HG03103 (cell line): ENCODE data around the gene MKNK2.
"Not testable (repeated sequence)": the region's sequence is repeated elsewhere in the genome, so short reads cannot be mapped to it uniquely, and the experiment has no call there.

Experiments
- ATAC-seq: cut with Tn5 transposase; IDR thresholded peaks from one replicate; pipeline ENCODE4 v1.9.1; 2021; ENCODE audit warnings: low read depth; ENCODE audit not compliant: unreplicated experiment

MKNK2 gene

DNA sequence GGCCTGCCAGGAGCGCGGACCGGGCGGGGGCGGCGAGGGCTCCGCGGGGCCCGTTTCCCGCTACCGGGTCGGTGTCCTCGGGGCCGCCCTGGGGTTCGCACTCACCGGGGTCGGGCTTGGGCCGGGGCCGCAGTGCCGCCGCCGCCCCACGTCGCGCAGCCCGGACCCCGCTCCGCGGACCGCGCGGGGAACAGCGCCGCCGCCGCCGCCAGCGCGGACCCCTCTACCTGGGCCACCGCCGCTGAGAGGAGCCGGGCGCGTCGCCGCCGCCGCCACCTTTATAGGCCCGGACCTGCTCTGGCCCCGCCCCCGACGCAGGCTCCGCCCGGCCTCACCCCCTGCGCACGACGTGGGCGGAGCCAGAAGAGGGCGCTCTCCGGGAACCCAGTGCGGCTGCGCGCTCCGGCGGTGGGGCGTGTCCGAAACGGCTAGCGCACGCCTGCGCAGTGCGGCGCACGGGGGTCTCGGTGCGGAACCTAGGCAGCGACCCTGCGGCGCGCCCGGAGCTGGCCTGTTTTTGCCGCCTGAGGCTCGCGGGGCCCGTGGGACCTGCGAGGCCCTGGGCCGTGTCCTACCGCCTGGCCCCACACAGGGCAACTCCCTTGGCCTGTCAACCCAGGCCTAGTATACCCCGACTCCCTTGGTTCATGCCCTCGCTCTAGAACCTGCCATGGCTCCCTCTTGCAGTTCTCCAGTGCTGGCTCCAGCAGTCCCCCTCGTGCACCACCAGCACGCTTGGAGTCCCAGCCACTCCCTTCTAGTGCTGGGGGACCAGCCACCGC is at the start of gene MKNK2:
TSS of gene MKNK2 (minus strand) at position 254 of the 782 bp plus-strand sequence. CDS start 393 bp downstream, outside the sequence.
- ATAC-seq = peak; percentile 47

DNA sequence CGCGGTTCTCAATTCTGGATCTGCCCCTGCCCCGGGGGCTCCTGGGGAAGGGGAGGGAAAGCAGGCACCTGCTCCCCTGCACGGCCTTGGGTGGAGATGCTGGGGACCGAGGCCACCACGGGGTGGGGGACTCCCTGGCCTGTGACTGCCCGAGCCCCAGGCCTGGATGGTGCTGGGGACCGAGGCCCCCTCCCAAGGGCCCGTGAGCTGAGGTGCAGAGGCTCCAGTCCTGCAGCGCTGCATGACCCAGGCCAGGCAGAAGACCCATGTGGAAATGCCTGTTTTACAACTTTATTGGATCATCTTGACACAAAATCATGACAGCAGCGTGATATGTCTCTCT is 49.6 kb upstream of the MKNK2 start:
- no peak for ATAC-seq

DNA sequence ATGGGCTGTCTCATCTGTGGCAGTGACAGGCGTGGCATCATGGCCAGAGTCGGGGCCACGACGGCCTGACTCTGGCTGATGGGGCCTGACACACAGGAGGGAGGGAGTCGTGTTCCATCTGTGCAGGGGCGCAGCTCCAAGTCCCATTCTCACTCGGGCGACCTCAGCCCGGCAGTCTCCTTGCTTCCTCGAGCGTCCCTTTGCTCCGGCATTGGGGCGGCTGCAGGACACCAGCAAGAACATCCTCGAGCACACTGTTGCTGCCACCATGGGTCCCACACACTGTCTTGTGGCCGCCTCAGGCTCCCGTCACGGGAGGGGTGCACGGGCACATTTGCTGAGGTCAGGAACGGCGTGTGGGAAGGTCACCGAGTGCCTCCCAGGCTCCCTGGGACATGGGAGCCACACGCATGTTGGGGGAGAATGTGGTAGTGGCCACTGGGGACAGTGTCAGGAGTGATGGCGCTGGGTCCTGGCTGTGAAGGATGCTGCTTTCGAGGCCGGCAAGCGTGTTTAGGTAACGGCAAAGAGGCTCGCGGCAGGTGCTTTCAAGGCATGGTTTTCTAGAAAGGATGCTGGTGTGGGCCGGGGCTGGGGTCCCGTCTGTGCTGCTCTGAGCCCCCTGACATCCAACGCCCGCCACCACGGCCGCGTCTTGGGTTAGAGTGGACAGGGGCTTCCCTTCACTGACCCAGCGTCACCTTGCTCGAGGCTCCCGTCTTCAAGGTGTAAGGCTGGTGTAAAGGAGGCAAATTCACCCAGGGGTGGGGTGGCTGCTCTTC is 49.1 kb upstream of the MKNK2 start:
- ATAC-seq = no peak

DNA sequence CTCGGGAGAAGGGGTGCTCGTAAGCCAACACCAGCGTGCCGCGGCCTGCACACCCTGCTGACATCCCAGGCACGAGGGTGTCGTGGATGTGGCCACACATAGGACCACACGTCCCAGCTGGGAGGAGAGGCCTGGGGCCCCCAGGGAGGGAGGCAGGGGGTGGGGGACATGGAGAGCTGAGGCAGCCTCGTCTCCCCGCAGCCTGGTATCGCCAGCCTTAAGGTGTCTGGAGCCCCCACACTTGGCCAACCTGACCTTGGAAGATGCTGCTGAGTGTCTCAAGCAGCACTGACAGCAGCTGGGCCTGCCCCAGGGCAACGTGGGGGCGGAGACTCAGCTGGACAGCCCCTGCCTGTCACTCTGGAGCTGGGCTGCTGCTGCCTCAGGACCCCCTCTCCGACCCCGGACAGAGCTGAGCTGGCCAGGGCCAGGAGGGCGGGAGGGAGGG is 48.0 kb upstream of the MKNK2 start:
- ATAC-seq = no peak

DNA sequence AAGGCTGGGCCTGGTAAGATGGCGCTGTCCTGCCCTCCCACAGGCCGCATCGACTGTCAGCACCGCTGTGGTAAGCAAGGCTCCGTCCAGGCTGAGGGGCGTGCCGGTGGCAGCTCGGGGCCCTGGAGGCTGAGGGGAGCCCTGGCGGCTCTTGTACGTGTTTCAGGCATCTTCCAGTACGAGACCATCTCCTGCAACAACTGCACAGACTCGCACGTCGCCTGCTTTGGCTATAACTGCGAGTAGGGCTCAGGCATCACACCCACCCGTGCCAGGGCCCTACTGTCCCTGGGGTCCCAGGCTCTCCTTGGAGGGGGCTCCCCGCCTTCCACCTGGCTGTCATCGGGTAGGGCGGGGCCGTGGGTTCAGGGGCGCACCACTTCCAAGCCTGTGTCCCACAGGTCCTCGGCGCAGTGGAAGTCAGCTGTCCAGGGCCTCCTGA is 46.9 kb upstream of the MKNK2 start:
- no peak for ATAC-seq

DNA sequence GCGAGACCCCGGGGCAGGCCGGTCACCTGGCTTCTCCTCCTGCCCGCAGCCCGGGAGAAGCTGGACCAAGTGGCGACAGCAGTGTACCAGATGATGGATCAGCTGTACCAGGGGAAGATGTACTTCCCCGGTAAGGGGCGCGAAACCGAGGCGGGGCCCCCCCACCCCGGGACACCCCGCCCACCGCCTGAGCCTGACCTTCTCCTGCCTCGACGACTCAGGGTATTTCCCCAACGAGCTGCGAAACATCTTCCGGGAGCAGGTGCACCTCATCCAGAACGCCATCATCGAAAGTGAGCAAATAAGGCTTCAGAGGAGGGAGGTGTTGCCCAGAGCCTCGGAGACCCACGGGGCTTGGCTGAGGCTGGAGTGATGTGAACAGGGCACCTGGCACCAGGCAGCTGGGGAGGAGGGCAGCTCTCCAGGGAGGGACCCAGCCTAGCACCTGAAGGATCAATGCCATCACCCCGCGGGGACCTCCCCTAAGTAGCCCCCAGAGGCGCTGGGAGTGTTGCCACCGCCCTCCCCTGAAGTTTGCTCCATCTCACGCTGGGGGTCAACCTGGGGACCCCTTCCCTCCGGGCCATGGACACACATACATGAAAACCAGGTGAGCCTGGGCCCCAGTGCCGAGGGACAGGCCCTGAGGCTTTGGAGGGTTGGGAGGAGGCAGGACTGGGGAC is 46.3 kb upstream of the MKNK2 start:
- ATAC-seq = no peak

DNA sequence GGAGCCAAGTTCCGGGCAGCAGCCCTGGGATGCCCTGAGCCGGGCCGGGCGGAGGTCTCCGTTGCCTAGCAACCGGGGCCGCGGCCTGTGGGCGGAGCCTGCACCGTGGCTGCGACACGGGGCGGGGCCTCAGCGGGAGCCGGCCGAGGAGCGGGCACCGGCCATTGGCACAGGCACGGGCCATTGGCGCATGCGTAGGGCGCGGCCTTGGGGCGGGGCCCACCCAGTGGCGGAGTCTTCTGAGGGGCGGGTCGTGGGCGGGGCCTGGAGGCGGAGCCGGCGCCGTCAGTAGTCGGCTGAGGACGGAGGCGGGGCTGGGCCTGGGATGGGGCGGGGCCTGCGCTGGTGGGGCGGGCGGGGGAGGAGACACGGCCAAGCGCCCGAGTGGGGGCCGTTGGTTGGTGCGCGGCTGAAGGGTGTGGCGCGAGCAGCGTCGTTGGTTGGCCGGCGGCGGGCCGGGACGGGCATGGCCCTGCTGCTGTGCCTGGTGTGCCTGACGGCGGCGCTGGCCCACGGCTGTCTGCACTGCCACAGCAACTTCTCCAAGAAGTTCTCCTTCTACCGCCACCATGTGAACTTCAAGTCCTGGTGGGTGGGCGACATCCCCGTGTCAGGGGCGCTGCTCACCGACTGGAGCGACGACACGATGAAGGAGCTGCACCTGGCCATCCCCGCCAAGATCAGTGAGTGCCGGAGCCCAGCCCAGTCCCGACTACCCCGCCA is 45.6 kb upstream of the MKNK2 start, which contains the start of gene IZUMO4:
TSS of gene IZUMO4 (plus strand) at position 436 of the 723 bp plus-strand sequence. CDS start at position 467, 31 bp downstream.
- peak; percentile 53 for ATAC-seq

DNA sequence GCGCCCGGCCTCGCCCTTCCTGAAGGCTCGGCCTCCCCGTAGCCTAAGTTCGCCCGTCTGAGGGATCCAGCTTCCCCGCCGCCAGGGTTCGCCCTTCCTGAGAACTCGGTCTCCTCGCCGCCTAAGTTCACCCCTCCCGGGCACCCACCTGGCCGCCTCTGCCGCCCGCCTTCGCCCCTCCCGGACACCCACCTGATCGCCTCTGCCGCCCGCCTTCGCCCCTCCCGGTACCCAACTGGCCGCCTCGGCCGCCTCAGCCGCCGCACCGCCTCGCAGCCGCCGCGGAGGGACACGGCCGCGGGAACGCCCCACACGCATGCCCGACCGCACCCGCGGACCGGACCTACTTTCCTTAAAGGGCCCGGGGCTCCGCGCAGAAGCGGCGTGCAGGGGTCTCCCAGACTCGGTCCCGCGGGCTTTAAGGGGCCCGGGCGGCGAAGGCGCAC is 45.0 kb upstream of the MKNK2 start, which contains the start of gene MOB3A:
TSS of gene MOB3A (minus strand) at position 293 of the 446 bp plus-strand sequence. CDS start 17,766 bp downstream, outside the sequence.
- peak; percentile 19 for ATAC-seq

DNA sequence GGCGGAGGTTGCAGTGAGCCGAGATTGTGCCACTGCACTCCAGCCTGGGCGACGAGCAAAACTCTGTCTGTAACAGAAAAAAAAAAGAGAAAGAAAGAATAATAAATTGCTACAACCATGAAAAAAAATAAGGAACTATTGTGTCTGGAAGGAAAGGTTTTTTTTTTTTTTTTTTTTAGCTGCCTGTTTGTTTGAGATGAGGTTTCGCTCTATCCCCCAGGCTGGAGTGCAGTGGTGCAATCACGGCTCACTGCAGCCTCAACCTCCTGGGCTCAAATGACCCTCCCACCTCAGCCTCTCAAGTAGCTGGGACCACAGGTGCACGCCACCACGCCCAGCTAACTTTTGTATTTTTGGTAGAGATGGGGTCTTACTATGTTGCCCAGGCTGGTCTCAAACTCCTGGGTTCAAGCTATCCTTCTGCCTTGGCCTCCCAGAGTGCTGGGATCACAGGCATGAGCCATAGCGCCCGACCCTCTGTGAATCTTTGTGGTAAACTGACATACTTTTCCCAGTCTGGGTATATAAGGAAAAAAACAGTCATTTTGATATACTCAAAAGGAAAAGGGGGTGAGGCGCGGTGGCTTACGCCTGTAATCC is 41.0 kb upstream of the MKNK2 start:
- ATAC-seq = not testable (repeated sequence)

DNA sequence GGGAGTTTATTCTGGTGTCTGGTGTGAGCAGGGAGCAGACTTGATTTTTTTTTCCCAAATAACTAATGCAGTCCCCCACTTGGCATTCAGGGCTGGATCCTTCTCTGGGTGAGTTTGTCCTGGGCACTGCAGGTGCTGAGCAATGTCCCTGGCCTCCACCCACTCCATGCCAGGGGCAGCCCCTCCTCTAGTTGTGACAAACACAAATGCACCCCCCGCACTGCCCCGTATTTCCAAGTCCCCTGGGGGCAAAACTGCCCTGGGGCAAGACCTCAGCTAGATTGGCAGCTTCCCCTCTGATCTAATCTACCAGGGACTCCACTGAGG is 38.6 kb upstream of the MKNK2 start:
- ATAC-seq = no peak

DNA sequence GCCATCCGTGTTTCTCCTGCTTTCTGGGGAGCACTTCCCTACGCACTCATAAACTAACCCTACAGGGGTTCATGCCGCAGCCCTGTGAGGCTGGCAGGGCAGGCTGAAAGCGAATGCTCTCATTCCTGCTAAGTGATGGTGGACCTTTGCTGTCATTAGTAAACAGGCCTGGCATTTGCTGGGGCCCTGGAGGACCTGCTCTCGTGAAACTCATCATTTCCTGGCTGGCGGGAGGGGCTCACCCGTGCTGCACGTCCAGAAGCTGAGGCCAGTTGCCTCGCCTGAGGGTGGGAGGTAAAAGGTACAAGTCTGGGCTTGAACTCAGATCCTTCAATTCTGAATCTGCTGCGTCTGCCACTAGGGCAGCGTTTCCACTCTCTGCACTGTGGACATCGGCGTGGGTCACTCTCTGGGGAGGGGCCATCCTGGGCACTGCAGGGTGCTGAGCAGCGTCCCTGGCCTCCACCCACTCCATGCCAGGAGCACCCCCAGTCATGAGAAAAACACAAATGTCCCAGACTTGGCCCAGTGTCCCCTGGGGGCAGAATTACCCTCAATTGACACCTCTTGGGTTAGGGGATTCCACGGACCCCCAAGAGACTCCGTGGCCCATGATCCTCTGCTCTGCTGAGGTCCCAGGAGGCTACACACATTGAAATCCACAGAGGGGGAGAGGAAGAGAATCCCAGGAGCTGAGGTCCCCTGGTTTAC is 38.1 kb upstream of the MKNK2 start:
- no peak for ATAC-seq

DNA sequence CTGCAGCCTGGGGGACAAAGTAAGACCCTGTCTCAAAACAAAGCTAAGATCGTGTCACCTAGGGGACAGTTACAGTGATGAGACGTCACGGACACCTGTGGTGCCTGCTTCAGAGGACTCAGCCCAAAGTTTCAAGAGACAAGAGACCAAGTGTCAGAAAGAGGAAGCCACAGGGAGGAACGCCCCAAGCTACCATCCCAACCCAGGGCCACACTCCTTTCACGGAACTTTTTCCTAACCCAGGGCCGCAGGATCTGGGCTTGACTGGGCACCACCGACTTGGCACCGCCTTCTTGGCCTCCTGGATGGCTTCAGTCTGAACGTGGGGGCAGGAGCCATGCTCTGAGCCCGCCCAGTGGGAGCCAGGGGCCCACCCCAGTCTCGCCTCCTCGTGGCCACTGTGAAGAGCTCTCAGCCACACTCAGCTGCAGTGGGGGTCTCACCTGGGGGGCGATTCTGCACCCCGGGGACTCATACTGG is 36.6 kb upstream of the MKNK2 start:
- ATAC-seq = no peak

DNA sequence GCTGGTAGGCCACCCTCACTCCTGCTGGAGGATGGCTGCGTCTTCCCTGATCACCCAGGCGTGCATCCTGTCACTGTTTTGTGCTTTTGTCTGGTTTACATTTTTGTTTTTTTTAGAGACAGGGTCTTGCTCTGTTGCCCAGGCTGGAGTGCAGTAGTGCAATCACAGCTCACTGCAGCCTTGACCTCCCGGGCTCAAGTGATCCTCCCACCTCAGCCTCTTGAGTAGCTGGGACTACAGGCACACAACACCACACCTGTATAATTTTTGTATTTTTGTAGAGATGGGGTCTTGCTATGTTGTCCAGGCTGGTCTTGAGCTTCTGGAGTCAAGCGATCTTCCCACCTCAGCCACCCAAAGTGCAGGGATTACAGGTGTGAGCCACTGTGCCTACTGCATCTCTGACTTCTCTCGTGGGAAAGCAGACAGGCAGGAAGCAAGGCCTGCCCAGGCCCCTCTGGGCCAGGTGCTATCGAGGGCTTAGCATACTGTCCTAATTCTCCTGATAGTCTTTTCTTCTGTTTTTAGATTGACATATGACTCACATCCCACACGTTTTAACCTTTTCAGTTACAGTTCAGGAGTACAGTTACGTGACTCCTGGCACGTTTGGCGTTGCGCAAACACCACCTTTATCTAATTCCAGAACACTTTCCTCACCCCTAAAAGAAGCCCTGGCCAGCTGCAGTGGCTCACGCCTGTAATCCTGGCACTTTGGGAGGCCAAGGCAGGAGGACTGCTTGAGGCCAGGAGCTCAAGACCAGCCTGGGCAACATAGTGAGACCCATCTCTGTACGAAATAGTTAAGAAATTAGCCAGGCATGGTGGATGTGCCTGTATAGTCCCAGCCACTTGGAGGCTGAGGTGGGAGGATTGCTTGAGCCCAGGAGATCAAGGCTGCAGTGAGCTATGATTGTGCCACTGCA is 35.9 kb upstream of the MKNK2 start:
- ATAC-seq = not testable (repeated sequence)

DNA sequence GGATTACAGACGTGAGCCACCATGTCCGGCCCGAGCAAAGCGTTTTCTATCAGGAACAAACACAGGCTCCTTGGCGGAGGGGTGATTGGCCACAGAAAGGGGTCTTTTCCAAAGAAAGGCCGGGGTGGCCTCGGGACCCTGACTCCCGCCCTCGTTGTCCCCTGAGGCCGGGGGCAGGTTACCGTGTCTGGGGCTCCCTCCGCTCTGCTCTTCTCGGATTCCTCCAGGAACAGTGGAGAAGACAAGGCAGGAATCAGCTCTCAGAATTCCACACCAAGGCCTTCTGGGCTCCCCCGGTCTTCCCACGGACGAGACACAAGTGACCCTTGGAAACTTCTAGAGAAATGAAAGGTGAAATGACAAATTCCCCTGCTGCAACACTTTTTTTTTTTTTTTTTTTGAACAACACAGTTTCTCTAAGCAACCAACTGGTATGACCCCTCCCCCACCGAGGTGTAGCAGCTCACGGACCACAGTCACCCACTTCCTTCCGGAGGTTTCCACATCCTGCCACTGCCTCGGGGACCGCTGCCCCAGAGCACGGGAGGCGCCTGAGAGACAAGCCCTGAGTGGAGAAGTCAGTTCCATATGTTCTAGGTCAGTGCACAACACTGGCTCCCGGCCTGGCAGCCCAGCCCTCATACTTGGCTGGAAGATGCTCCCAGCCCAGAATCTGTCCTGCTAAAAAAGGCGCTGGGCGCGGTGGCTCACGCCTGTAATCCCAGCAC is 34.1 kb upstream of the MKNK2 start:
- ATAC-seq = no peak

DNA sequence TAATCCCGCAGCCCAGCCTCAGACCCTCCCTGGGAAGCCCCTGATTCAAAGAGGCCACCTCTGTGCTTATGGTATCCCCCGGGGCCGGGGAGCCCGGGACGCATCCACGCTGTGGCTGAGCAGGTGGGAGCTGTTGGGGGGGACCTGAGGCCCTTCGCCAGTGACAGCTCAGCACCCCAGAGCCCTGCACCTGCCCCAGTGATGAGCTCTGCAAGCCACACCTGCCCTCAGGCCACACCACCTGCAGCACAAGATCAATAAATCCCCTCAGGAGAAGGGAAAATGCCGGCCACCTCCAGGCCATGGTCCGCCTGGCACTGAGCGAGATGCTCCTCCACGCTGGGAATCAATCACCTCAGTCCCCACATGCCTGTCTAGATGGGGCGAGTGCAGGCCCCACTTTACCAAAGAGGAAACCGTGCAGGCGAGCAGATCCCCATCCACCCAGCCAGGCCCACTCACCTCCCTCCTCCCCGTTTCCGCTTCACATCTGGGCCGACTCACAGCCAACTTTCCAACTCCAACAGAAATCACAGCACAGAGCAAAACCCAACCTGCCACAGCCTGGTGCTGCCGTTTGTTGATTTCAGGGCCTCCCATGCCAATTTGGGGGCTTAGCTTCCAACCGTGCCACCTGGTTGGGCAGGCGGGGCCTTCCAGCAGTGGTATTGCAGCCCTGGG is 32.3 kb upstream of the MKNK2 start:
- no peak for ATAC-seq

DNA sequence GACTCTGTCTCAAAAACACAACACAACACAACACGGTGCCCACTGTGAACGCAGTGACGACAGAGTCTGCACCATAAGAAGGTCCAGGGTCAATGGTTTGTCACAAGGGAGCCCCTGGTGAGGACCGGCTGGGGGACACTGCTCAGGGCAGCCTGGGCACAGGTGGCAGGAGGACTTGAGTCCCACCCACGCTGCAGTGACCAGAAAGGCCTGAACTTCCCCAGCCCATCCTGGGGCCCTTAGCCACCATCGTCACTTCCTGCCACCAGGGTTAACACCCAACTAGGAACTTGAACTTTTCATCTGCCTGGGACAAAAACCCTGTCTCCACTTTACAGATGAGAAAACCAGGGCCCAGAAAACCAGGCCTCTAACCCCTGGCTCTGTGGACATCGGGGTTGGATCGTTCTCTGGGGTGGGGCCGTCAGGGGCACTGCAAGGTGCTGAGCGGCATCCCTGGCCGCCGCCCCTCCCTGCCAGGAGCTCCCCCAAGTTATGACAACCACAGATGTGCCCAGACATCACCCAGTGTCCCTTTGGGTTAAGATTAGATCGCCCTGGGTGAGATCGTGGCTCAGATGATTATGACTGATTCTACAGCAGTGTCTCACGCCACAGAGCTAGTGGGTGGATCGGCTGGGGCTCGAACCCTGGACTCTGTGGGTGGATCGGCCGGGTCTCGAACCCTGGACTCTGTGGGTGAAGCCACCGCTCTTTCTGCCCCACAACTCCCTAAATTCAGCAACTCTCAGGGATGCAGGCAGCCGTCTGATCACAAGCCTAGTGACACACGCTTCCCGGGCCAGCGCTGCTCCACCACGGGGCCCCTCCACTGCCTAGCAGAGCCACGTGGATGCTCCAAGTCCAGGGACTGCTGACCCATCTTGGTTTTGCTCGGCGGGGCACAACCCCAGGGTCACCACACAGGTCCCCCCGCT is 31.1 kb upstream of the MKNK2 start:
- ATAC-seq = no peak
